IPS-18c (cell line): ENCODE measurements around the gene WNT11.

Experiments
- H3K4me3 ChIP-seq: 2 replicates; pipeline ENCODE4 v1.7.0; 2013; ENCODE audit warnings: low read depth, mild to moderate bottlenecking, low read length, moderate library complexity; ENCODE audit not compliant: insufficient read depth
- H3K9me3 ChIP-seq: one replicate; pipeline ENCODE4 v1.6.1; 2013; ENCODE audit warnings: mild to moderate bottlenecking, low read length, moderate library complexity; ENCODE audit not compliant: control insufficient read depth, insufficient read depth

Gene WNT11

DNA sequence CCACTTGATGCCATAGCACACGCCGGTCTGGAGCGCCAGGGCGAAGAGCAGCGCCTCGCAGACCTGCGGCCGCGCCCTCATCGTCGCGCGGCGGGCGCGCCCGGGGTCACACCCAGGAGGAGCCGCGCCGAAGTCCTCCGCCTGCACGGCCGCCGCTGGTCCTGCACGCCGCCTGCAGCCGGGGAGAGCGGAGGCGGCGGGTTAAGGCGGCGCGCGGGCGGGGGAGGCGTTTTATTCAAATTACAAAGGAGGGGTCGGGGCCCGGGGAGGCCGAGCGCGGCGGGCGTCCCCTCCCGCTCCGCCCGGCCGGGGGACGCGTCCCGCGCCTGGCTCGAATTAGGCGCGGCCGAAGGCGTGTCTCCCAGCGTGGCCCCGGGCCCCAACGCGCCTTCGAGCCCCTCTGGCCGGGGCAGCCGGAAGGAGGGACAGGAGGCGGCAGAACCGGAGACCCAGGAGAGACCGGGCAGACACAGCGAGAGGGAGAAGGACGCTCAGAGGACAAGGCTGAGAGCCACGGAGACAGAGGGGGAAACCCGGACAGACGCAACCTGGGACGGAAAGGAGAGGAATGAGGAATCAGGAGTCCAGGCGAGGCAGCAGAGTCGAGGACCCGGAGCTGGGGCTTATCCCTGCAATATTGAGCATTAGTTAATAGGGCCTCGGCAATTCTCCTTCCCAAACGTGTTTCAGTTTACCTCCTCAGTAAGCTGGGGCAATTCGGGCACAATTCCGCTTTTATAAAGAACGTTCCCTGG lies at the start of gene WNT11:
Gene WNT11 (minus strand): TSS at position 176 of the 755 bp plus-strand sequence. CDS start 95 bp downstream, at position 81.
- peak within 1 kb of the TSS; percentile 53 for H3K4me3 ChIP-seq
- H3K9me3 ChIP-seq: peaks cover 3% of the 10 kb centered on the region

DNA sequence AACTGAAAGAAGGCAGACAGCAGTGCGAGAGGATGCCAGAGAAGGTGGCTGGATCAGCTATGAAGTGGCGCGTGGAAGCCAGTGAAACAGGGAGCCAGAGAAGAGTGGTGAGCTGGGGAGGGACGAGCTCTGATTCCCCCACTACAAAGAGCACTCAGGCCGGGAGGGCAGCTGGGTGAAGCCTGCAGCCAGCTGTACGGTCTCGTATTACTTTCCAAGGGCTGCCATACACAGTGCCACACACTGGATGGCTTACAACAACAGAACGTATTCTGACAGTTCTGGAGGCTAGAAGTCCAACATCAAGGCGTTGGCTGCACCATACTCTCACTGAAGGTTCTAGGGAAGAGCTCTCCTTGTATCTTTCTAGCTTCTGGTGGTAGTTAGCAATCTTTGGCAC lies 47.1 kb upstream of the WNT11 start:
- Histone ChIP-seq H3K4me3 (no peak overlapping the region), H3K9me3 (no peaks in the 10 kb centered on the region)

DNA sequence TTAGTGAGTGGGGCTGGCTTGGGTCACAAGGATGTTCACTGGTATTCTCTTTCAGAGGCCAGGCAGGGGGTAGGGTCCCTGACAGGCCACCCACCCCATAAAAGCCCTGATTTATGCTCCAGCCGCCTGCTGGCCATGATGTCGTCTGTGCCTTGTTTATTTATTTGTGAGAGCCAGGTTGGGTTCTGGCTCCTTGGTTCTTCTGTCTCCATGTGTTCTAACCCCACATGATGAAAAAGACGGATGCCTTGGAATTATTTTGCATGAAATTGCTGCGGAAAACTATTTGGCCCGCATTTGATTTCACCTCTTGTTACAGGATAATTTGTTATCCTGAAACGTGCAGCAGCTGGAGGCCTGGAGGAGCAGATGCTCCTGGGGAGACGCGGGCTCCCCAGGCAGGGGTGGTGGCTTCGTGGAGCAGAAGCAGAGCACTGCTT lies 46.3 kb upstream of the WNT11 start:
- Histone ChIP-seq H3K4me3 (no peak overlapping the region), H3K9me3 (no peaks in the 10 kb centered on the region)

DNA sequence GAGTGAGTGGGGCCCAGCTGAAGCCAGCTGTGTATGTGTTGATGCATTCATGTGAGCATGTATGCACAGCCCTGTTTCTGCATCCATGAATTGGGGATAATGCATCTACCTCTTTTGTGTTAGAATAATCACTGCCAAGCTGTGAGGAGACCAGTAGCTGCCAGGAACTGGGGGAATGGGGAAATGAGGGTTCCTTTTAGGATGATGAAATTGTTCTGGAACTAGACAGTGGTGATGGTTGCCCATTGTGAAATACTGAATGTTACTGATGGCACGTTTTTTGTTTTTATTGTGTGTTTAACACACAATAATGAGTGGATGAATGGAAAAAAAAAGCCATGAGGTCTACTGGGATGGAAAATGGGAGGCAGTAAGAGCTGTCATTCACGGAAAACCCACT lies 45.3 kb upstream of the WNT11 start:
- H3K4me3 ChIP-seq: no peak overlapping the region
- H3K9me3 ChIP-seq: no peaks in the 10 kb centered on the region

DNA sequence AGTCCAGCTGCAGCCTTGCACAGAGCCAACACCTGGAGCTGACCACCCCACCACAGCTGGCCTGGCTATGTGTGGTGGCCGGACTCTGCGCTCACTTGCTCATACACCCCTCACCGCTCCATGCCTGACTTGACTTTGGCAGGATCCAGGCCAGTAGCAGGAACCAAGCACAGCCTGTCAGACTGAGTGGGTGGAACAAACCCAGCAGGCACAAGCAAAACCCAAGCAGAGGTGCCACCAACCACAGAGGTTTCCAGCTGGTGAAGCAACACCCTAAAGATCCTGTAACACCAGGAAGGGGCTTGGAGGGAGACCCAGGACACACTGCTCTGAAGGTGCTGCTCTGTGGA lies 44.9 kb upstream of the WNT11 start:
- H3K9me3 ChIP-seq: no peaks in the 10 kb centered on the region

DNA sequence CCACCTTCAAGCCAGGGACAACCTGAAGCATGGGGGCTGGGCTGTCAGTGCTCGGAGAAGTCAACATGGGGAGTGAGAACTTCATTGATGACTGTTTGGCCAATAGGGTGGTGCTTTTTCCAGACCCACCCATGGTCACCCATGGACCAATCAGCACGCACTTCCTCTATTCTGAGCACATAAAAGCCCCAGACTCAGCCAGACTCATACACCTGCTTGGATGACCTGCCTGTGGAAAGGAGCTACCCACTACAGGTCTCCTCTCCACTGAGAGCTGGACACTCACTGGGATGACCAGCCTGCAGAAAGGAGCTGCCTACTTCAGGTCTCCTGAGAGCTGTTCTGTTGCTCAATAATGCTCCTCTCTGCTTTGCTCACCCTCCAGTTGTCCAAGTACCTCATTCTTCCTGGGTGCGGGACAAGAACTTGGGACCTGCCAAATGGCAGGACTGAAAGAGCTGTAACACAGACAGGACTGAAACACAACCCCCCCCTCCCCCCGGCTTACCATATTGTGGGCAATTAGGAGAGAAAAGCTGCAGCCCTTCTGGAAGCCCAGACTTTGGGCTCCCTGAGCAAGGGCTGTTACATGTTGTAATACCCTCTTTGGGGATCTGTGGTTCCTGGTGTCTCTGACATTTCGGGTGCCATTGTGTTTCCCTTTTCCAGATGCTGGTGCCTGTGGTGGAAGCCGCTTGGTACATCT lies 44.4 kb upstream of the WNT11 start:
- H3K9me3 ChIP-seq: no peaks in the 10 kb centered on the region
- H3K4me3 ChIP-seq: no peak overlapping the region

More for the DNA sequence above, 44.9 kb upstream of the WNT11 start:
- H3K4me3 ChIP-seq: no peak overlapping the region

DNA sequence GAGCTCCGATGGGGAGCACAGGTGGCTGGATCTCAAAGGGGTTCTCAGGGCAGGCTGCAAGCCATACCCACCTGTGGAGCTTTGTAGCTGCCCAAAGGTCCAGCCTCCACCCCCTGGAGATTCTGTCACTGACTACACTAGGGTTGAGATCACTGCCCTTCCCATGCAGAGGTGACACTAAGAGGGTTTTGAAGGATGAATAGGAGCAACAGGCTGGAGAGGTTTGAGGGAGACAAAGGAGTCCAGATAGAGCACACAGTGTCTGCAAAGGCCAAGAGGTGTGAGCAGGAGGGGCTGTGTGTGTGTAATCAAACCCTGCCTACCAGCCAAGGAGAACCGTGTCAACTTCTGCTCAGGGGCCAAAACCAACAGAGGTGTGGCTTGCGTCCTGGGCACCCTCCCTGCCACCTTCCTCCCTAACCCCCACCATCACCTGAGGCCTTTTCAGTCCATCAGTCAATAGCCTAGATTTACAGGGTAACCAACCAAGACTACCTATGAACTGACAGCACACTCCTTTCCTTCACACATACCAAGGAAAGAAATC lies 43.0 kb upstream of the WNT11 start:
- Histone ChIP-seq H3K9me3 (no peaks in the 10 kb centered on the region), H3K4me3 (no peak overlapping the region)

DNA sequence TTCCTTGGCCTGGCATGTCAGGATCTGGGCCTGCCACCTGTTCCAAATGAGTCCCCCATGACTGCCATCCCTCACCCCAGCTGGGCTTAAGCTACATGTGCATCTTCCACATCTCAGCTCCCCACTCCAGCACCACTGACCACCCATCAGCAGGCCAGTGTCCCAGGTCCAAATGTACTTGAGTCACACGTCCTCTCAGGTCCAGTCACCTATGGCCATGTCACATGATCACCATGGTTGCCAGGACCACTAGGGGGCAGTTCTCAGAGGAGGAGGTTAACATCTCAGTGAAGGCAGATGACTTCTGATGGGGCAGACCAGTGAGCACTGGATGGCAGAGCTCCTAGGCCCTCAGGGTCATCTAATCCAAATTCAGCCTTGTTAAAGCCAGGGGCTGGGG lies 41.9 kb upstream of the WNT11 start:
- Histone ChIP-seq H3K9me3 (no peaks in the 10 kb centered on the region), H3K4me3 (no peak overlapping the region)

DNA sequence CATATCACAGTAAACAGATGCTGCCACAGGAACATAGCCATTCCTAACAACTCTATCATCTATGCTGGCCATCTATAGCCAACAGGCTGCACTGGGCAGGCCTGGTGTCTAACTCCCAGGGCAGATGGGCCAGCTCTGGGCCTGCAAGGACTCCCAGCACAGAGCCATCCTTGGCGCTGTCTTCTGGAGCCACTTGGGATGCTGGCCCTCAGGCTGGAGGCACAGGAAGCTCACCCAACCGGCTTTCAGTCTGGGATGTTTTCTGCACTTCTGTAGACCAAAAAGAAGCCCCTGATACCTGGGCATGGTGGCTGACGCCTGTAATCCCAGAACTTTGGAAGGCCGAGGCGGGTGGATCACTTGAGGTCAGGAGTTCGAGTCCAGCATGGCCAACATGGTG lies 40.8 kb upstream of the WNT11 start:
- no peak overlapping the region for H3K4me3 ChIP-seq
- H3K9me3 ChIP-seq: no peaks in the 10 kb centered on the region

DNA sequence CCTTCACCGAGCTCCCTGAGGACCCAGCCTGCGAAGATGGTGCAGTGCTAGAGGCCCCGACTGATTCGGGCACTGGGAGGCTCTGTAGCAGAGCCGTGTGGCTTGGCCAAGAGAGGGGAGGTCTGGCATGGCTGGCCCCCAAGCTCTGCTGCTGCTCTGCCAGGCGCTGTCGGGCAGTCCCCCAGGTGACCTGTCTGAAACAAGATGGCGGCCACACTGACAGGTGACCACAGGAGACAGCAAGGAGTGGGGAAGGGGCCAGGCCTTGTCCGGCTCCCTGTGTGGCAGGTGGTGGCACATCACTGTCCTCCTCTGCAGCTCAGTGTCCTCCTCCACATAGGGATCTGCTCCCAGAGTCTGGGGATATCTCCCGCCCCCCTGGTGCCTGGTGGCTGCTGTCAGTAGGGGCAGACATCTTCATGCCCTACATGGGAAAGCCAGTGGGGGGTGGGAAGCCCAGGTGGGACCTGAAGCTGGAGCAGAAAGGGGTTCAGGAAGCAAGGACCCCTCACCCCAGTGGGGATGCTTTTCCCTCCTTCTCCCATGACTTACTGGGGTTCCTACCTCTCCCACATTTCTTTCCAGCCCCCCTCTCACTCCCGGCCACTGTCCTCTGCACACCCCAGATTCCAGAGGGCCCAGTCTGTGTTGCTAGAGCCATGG lies 40.1 kb upstream of the WNT11 start:
- Histone ChIP-seq H3K4me3 (no peak overlapping the region), H3K9me3 (no peaks in the 10 kb centered on the region)

DNA sequence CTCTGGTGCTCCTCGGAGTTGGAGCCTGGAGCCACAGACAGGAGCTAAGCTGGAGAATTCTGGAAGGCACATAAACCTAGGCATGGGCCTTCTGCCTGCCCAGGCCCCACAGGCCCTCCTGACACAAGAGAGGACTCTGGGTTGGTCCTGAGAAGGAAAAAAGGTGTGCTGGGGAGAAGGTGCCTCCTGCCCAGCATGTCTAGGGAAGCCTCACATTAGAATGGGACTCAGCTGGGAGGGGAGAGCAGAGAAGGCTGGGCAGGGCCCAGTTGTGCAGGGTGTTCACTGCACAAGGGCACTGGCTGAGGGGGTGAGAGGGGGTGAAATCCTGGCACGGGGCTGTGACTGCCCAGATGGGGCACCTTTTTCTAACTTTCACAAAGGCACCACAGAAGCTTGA lies 39.4 kb upstream of the WNT11 start:
- H3K4me3 ChIP-seq: no peak overlapping the region
- no peaks in the 10 kb centered on the region for H3K9me3 ChIP-seq

DNA sequence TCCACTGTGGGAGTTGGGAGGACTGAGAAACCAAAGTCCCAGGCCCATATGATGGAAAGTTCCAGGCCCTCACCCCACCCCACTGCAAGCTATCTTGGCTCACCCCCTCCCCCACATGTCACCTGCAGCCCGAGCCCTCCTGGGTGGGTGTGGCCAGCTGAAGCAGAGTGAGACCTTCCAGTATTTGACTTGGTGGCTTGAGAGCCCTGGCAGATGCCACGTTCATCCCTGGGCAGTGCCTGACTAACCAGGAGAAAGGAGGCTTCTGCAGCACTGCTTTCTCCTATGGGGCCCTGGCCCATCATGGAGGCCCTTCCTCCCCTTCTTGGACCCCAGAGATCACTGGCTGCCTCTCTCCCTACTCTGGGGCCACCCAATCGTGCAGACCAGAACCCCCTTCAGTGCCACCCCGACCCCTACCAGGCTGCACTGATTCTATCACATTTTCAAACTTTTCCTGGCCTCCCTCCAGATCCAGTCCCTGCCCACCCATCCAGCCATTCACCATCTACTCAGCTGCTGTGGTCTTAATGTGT lies 38.1 kb upstream of the WNT11 start:
- H3K4me3 ChIP-seq: no peak overlapping the region
- H3K9me3 ChIP-seq: no peaks in the 10 kb centered on the region

DNA sequence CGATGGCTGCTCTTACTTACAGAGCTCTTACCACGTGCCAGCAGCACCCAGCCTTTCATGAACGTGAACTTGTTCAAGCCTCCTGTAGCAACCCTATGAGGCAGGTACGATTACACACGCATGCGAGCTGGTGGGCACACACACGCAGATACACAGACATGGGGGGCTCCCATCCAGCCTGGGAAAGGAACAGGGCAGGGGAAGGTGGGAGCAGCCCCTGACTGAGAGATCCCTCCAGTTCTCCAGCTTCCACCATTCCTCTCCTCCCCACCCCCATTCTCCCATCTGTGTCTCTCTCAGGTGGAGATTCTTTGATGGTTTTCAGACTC lies 37.6 kb upstream of the WNT11 start:
- no peaks in the 10 kb centered on the region for H3K9me3 ChIP-seq
- H3K4me3 ChIP-seq: no peak overlapping the region; the same call in 1 of the 2 replicates

DNA sequence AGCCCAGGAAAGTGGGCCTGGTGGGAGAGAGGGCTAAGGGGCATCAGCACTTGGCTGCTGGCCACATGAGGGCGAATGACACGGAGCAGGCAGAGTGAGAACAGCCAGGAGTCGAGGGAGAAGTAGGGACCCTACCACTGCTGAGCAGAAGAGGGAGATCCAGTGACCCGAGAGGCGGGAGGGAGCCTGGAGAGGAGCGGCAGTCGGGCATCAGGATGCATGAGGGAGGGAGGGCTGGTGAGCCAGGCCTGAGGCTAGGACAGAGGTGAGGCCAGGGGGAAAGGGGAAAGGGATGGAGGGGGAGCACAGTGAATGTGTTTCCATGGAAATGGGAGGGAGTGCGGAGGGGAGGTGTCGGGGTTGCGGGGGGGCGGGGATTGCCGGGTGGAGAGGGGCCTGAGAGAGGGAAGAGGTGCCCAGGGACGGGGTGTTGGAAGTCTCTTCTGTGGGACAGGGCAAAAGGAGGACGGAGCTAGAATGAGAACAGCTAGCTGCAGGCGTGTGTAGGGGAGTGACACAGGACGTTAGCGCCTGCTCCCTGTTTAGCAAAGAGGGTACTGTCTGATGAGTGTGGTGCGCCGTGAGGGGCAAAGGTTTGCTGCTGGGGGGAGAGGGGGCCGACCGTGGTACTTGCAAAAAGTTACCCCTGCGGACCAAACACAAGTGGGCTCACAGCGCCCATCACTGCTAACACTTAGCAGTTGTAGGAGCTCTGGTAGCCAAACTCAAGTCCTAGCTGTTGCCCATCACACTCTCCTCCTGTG lies 37.1 kb upstream of the WNT11 start:
- no peak overlapping the region; the same call in 1 of the 2 replicates for H3K4me3 ChIP-seq

DNA sequence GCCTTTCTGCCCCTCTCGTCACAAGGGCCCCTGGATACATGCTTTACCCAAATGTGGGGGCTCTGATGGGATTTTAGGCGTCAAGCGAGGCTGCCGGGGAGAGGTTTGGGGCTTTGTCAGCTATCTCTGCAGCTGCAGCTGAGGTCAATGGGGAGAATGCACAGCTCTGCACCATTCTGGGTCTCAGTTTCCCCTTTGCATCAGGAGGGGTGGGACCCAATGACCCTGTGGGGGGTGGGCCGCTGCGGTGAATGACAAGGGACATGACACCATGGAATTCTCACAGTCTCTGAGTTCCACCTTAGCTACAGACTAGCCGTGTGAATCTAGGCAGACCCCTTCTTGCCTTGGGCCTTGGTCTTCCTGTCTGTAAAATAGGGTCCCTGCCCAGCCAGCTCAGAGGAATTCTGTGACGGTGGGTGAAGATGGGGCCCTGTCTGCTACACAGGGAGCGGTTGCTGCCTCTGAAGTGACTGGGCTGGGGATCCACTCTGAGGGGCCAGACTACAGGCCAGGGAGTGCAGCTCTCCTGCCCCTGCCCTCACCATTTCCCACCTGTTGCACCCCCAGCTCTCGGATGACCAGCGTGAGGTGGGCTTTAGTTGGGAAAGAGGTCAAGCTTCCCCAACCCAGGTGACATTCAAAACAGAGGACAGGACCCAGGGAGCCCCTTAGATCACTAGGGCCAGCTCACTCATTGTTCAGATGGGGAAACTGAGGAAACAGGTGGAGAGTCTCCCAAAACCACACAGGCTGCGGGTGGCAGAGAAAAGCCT lies 35.9 kb upstream of the WNT11 start:
- H3K4me3 ChIP-seq: no peak overlapping the region
- H3K9me3 ChIP-seq: no peaks in the 10 kb centered on the region

More for the DNA sequence above, 37.1 kb upstream of the WNT11 start:
- H3K9me3 ChIP-seq: no peaks in the 10 kb centered on the region

DNA sequence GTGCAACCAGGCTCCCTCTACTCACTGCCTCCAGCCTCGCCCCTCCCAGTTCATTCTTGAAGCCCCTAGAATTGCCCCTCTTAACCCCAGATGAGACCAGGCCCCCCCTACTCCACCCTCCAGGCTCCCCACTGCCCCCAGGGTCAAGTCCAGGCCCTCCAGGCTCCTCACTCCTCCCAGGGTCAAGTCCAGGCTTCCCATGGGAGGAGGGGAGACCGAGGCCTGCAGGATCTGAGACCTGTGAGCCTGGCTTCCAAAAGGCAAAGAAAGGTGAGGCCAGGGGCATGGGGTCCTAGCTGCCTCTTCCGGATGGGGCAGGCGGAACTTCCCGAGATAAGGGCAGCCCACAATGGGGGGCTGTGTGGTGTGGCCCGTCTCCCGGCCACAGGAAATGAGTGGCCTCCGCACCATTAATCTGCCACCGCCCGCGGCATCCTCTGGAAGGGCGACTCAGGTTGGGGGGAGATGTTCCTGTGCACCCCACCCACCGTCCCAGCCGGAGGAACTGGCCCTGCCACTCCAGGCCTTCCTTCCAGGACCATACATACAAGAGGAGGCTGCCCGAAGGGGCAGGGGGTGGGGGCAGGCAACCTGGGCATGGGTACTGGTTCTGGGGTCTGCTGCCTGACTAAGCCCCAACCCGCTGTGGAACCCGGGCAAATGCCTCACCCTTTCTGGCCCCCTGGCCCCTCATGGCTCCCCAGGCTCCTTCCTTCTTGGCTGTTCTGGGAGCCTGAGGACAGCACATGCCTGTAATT lies 35.1 kb upstream of the WNT11 start:
- H3K4me3 ChIP-seq: no peak overlapping the region
- no peaks in the 10 kb centered on the region for H3K9me3 ChIP-seq
